HepG2 (cell line): Measurements from ENCODE around the gene FAIM2.

Source experiments
- CBX2 ChIP-seq, 2 experiments: fragments of 200-600 bp in 1 of 2; sonication (generic); formaldehyde crosslinking in 1 of 2; IDR thresholded peaks; 2 replicates each; pipeline versions ENCODE4 v1.7.0 to v1.8.1; 2018 to 2022; ENCODE audit warnings: low read depth in 2 of 2, low read length in 1 of 2, mild to moderate bottlenecking in 1 of 2, missing genetic modification reagents in 1 of 2
- CTCF ChIP-seq: sonication (generic); formaldehyde crosslinking; IDR thresholded peaks from 2 replicates; pipeline ENCODE4 v1.5.0; 2020; ENCODE audit warnings: mild to moderate bottlenecking, missing genetic modification reagents, moderate library complexity
- FOXM1 ChIP-seq: sonication (generic); formaldehyde crosslinking; IDR thresholded peaks from 2 replicates; pipeline ENCODE4 v1.5.0; 2020; ENCODE audit warnings: missing genetic modification reagents
- HNRNPUL1 ChIP-seq: fragments of 200-400 bp; formaldehyde crosslinking; IDR thresholded peaks from 2 replicates; pipeline ENCODE4 v1.6.1; 2017; ENCODE audit warnings: low read depth, mild to moderate bottlenecking, low read length, moderate library complexity
- KAT7 ChIP-seq: IDR thresholded peaks from 2 replicates; pipeline ENCODE4 v1.6.1; 2018; ENCODE audit warnings: borderline replicate concordance, missing compliant biosample characterization
- PHF8 ChIP-seq: sonication (generic); formaldehyde crosslinking; IDR thresholded peaks from 2 replicates; pipeline ENCODE4 v1.5.0; 2020; ENCODE audit warnings: missing genetic modification reagents
- PLRG1 ChIP-seq: fragments of 450-650 bp; conservative IDR thresholded peaks from 2 replicates; pipeline ENCODE4 v1.6.1; 2016
- REST ChIP-seq, 2 experiments: IDR thresholded peaks; 2 replicates each; pipeline ENCODE4 v1.6.1; 2011 to 2012; ENCODE audit warnings: low read length in 2 of 2, borderline replicate concordance in 1 of 2, low read depth in 1 of 2, mild to moderate bottlenecking in 1 of 2, moderate library complexity in 1 of 2
- SP2 ChIP-seq: sonication (generic); formaldehyde crosslinking; IDR thresholded peaks from 2 replicates; pipeline ENCODE4 v1.5.1; 2020; ENCODE audit warnings: mild to moderate bottlenecking, missing genetic modification reagents
- ZBTB33 ChIP-seq: sonication (generic); formaldehyde crosslinking; IDR thresholded peaks from 2 replicates; pipeline ENCODE4 v1.4.0; 2020; ENCODE audit warnings: missing genetic modification reagents
- ZFX ChIP-seq: sonication (generic); formaldehyde crosslinking; IDR thresholded peaks from 2 replicates; pipeline ENCODE4 v1.4.0; 2020; ENCODE audit warnings: mild to moderate bottlenecking, low read depth, missing genetic modification reagents, moderate library complexity
- ZNF274 ChIP-seq: sonication (generic); formaldehyde crosslinking; IDR thresholded peaks from 2 replicates; pipeline ENCODE4 v1.5.1; 2020; ENCODE audit warnings: mild to moderate bottlenecking, missing genetic modification reagents
- ZSCAN25 ChIP-seq: sonication (generic); formaldehyde crosslinking; IDR thresholded peaks from 2 replicates; pipeline ENCODE4 v1.8.0; 2022; ENCODE audit warnings: mild to moderate bottlenecking, missing genetic modification reagents

- TF ChIP-seq CBX2 (IDR thresholded peaks at IDR 0.05; ENCODE audit: low read depth, low read length) (no peak), CBX2 (CRISPR knock-in tag; IDR thresholded peaks at IDR 0.05; ENCODE audit: low read depth) (no peak), ZSCAN25 (no peak), ZNF274 (no peak), HNRNPUL1 (no peak), CTCF (CRISPR knock-in tag) (no peak), KAT7 (CRISPR knock-in tag) (no peak), ZFX (CRISPR knock-in tag) (no peak), SP2 (no peak), PLRG1 (no peak), PHF8 (no peak), REST (IDR thresholded peaks at IDR 0.05; ENCODE audit: borderline replicate concordance in 1 of 2, low read depth in 1 of 2, low read length in 2 of 2) (no peak), FOXM1 (CRISPR knock-in tag) (no peak), ZBTB33 (CRISPR knock-in tag) (no peak)
Observed at GRCh38 chr12:49873361-49873934, 30.3 kb downstream of the FAIM2 start.
